ENCODE measurements around the gene PTPRA. TPM values are rescaled to one million over a fixed set of nuclear protein-coding genes. Genes with fewer than 3 reads are reported as not detected.

The PTPRA gene
- total RNA-seq, 1 donor from 2014 or later: 59.9 TPM

GRCh38 chr20:2911200-2911599, 37.9 kb downstream of the PTPRA start:
- H3K36me3 Mint-ChIP-seq (ENCODE audit: low read depth, unreplicated experiment): no peaks in the 10 kb centered on the region
- H3K27me3 Mint-ChIP-seq (ENCODE audit: unreplicated experiment): no peaks in the 10 kb centered on the region
- H3K9me3 Mint-ChIP-seq (ENCODE audit: unreplicated experiment): no peaks in the 10 kb centered on the region
- no peak overlapping the region for H3K27ac Mint-ChIP-seq (ENCODE audit: unreplicated experiment)
- H3K4me1 Mint-ChIP-seq (ENCODE audit: unreplicated experiment): no peaks in the 10 kb centered on the region
- H3K4me3 Mint-ChIP-seq (ENCODE audit: unreplicated experiment): no peak overlapping the region
- no peak for DNase-seq (ENCODE audit: low spot score)
- no peak for TF ChIP-seq CTCF (IDR thresholded peaks at IDR 0.05; ENCODE audit: unreplicated experiment)

- H3K36me3 Mint-ChIP-seq (ENCODE audit: low read depth, unreplicated experiment): no peaks in the 10 kb centered on the region
- no peak for TF ChIP-seq CTCF (IDR thresholded peaks at IDR 0.05; ENCODE audit: unreplicated experiment)
- H3K4me1 Mint-ChIP-seq (ENCODE audit: unreplicated experiment): peaks cover 16% of the 10 kb centered on the region
- no peak for DNase-seq (ENCODE audit: low spot score)
- no peaks in the 10 kb centered on the region for H3K27me3 Mint-ChIP-seq (ENCODE audit: unreplicated experiment)
- no peak overlapping the region for H3K4me3 Mint-ChIP-seq (ENCODE audit: unreplicated experiment)
- H3K27ac Mint-ChIP-seq (ENCODE audit: unreplicated experiment): no peak overlapping the region
- no peaks in the 10 kb centered on the region for H3K9me3 Mint-ChIP-seq (ENCODE audit: unreplicated experiment)
These were observed 40.9 kb downstream of the PTPRA start for GRCh38 chr20:2914160-2914559.

GRCh38 chr20:2917266-2917665, 44.0 kb downstream of the PTPRA start:
- no peak for TF ChIP-seq CTCF (IDR thresholded peaks at IDR 0.05; ENCODE audit: unreplicated experiment)
- H3K9me3 Mint-ChIP-seq (ENCODE audit: unreplicated experiment): no peaks in the 10 kb centered on the region
- H3K27ac Mint-ChIP-seq (ENCODE audit: unreplicated experiment): peak overlapping the region; percentile 12

GRCh38 chr20:2918096-2919049, 45.1 kb downstream of the PTPRA start:
- Mint-ChIP-seq H3K9me3 (ENCODE audit: unreplicated experiment) (no peaks in the 10 kb centered on the region), H3K4me1 (ENCODE audit: unreplicated experiment) (peaks cover 32% of the 10 kb centered on the region), H3K4me3 (ENCODE audit: unreplicated experiment) (no peak overlapping the region)

More at GRCh38 chr20:2917266-2917665, 44.0 kb downstream of the PTPRA start:
- H3K36me3 Mint-ChIP-seq (ENCODE audit: low read depth, unreplicated experiment): no peaks in the 10 kb centered on the region
- DNase-seq (ENCODE audit: low spot score): no peak
- H3K4me3 Mint-ChIP-seq (ENCODE audit: unreplicated experiment): no peak overlapping the region
- peaks cover 32% of the 10 kb centered on the region for H3K4me1 Mint-ChIP-seq (ENCODE audit: unreplicated experiment)
- H3K27me3 Mint-ChIP-seq (ENCODE audit: unreplicated experiment): no peaks in the 10 kb centered on the region

More at GRCh38 chr20:2918096-2919049, 45.1 kb downstream of the PTPRA start:
- no peak for DNase-seq (ENCODE audit: low spot score)
- Mint-ChIP-seq H3K27ac (ENCODE audit: unreplicated experiment) (peak overlapping the region; percentile 62), H3K27me3 (ENCODE audit: unreplicated experiment) (no peaks in the 10 kb centered on the region), H3K36me3 (ENCODE audit: low read depth, unreplicated experiment) (no peaks in the 10 kb centered on the region)
- no peak for TF ChIP-seq CTCF (IDR thresholded peaks at IDR 0.05; ENCODE audit: unreplicated experiment)
